H54 (cell line): Measurements from ENCODE around the gene PCDHGA7.
A peak's percentile ranks its signal among the peaks of the same experiment; 100 is the strongest.
"Not testable (repeated sequence)": the region's sequence is repeated elsewhere in the genome, so short reads cannot be mapped to it uniquely, and the experiment has no call there.

Source experiments
- DNase-seq: peaks from one replicate; pipeline ENCODE4 v3.0.0; 2011; ENCODE audit warnings: low spot score, mixed read lengths; ENCODE audit not compliant: insufficient read length
- FAIRE-seq: peaks from 3 replicates; lab custom pipeline; 2011; peaks lifted over from hg19 to GRCh38; lab: Jason Lieb, UNC
- POLR2A ChIP-seq: IDR thresholded peaks from 2 replicates; pipeline ENCODE4 v1.6.1; 2011; ENCODE audit warnings: low read depth, mild to moderate bottlenecking, low read length

PCDHGA7 gene

GRCh38 chr5:141420855-141421488 is 38.4 kb downstream of the PCDHGA7 start, which contains the start of gene PCDHGA11:
PCDHGA11 (plus strand) TSS chr5:141421051; CDS start chr5:141421228, 177 bp downstream.
- FAIRE-seq (no peak), DNase-seq (peak; percentile 22)
- no peak for TF ChIP-seq POLR2A

DNA sequence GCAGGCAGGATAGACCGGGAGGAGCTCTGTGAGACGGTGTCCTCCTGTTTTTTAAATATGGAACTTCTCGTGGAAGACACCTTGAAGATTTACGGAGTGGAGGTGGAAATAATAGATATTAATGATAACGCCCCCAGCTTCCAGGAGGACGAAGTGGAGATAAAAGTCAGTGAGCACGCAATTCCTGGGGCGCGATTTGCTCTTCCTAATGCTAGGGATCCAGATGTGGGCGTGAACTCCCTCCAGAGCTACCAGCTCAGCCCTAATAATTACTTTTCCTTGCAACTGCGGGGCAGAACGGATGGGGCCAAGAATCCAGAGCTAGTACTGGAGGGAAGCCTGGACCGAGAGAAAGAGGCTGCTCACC is 38.9 kb downstream of the PCDHGA7 start:
- FAIRE-seq (no peak), DNase-seq (no peak)
- TF ChIP-seq POLR2A, result no peak

DNA sequence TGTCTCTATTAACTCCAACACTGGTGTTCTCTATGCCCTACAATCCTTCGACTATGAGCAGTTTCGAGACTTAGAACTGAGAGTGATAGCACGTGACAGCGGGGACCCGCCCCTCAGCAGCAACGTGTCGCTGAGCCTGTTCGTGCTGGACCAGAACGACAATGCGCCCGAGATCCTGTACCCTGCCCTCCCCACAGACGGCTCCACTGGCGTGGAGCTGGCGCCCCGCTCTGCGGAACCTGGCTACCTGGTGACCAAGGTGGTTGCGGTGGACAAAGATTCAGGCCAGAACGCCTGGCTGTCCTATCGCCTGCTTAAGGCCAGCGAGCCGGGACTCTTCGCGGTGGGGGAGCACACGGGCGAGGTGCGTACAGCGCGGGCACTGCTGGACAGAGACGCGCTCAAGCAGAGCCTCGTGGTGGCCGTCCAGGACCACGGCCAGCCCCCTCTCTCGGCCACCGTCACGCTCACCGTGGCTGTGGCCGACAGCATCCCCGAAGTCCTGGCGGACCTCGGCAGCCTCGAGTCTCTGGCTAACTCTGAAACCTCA is 40.3 kb downstream of the PCDHGA7 start:
- no peak for DNase-seq
- TF ChIP-seq POLR2A, result no peak
- no peak for FAIRE-seq

DNA sequence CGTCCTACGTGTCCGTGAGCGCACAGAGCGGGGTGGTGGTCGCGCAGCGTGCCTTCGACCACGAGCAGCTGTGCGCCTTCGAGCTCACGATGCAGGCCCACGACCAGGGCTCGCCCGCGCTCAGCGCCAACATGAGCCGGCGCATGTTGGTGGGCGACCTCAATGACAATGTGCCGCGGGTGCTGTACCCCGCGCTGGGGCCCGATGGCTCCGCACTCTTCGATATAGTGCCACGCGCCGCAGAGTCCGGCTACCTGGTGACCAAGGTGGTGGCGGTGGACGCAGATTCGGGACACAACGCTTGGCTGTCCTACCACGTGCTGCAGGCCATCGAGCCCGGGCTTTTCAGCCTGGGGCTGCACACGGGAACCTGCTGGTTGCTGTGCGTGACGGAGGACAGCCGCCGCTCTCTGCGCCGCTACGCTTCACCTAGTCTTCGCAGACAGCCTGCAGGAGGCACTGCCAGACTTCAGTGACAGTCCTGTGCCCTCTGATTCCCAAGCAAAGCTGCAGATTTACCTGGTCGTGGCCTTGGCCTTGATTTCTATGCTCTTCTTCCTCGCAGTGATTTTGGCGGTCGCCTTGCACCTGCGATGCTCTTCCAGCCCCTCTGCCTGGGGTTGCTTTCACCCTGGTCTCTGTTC is 45.4 kb downstream of the PCDHGA7 start:
- no peak for FAIRE-seq

GRCh38 chr5:141430332-141431113 is 48.0 kb downstream of the PCDHGA7 start, which contains the start of gene PCDHGA12:
PCDHGA12 (plus strand) TSS chr5:141430507; CDS start chr5:141430760, 253 bp downstream.
- FAIRE-seq (no peak), DNase-seq (no peak)
- no peak for TF ChIP-seq POLR2A

More for the DNA sequence above, 45.4 kb downstream of the PCDHGA7 start:
- no peak for DNase-seq
- TF ChIP-seq POLR2A, result no peak

GRCh38 chr5:141431286-141431685 is 48.7 kb downstream of the PCDHGA7 start:
- TF ChIP-seq POLR2A, result no peak
- FAIRE-seq (no peak), DNase-seq (no peak)

- not testable (repeated sequence) for FAIRE-seq, DNase-seq
Observed at GRCh38 chr5:141432308-141432707, 49.8 kb downstream of the PCDHGA7 start.

DNA sequence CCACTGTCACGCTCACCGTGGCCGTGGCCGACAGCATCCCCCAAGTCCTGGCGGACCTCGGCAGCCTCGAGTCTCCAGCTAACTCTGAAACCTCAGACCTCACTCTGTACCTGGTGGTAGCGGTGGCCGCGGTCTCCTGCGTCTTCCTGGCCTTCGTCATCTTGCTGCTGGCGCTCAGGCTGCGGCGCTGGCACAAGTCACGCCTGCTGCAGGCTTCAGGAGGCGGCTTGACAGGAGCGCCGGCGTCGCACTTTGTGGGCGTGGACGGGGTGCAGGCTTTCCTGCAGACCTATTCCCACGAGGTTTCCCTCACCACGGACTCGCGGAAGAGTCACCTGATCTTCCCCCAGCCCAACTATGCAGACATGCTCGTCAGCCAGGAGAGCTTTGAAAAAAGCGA is 50.2 kb downstream of the PCDHGA7 start:
- DNase-seq, FAIRE-seq: not testable (repeated sequence)

DNA sequence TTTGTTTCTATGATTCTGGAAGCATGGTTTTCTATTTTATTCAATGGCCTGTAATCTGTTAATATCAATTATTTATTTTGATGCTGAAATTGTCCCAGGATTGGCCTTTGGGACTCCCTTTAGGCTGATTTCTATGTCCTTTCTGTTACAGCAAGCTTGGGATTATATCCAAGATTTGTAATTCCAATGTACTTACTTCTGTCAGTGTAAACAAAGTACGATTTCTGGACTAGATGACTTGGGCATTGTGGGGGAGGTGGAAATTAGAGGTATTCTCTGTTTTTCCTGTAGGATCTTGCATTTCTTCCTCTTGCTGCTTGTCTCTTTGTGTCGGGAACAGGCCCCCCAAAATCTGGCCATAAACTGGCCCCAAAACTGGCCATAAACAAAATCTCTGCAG is 51.5 kb downstream of the PCDHGA7 start:
- FAIRE-seq (no peak), DNase-seq (no peak)
- TF ChIP-seq POLR2A, result no peak
